ENCODE results near the gene SLC8A1.

- TF ChIP-seq CTCF (IDR thresholded peaks at IDR 0.05; ENCODE audit: low read depth, low read length) (no peak), POLR2A (IDR thresholded peaks at IDR 0.05; ENCODE audit: extremely low read depth, insufficient read length) (no peak)
Observed at GRCh38 chr2:40274270-40274669, 177.6 kb downstream of the SLC8A1 start.
